Measurements from ENCODE around the gene PPP1R1A.
A peak's percentile ranks its signal among the peaks of the same experiment; 100 is the strongest.

The PPP1R1A gene

GRCh38 chr12:54593135-54593534, 4.7 kb upstream of the PPP1R1A start:
- no peak overlapping the region for H3K4me3 ChIP-seq (ENCODE audit: low read depth, low read length)
- TF ChIP-seq, protein P1, sequence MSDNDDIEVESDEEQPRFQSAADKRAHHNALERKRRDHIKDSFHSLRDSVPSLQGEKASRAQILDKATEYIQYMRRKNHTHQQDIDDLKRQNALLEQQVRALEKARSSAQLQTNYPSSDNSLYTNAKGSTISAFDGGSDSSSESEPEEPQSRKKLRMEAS (IDR thresholded peaks at IDR 0.05; ENCODE audit: low read depth, low read length), result no peak
- TF ChIP-seq POLR2A (IDR thresholded peaks at IDR 0.05; ENCODE audit: extremely low read depth, insufficient read length) (no peak), MYC (IDR thresholded peaks at IDR 0.05; ENCODE audit: low read depth, low read length) (no peak), CTCF (IDR thresholded peaks at IDR 0.05; ENCODE audit: low read depth, low read length) (no peak)

DNA sequence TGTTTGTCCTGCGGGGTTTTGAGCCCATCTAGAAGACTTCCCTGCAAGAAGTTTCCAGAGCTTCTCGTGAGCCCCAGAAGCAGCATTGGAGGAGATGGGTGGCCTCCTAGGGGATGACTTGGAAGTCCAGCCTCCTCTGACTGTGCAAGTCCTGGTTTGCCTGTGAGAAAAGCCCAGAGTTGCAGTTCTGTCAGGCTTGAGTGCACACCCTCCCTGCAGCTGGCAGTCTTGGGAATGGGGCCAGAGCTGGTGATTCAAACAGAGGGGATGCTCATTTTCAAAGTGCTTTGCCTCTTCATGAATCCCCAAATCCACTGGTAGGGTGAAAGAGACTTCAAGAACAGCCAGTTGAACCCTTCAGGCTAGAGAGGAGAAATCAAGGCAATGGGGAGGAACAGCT, 3.9 kb upstream of the PPP1R1A start:
- TF ChIP-seq, protein P1 (IDR thresholded peaks at IDR 0.05; ENCODE audit: low read depth, low read length), result no peak
- TF ChIP-seq CTCF (IDR thresholded peaks at IDR 0.05; ENCODE audit: low read depth, low read length) (no peak), POLR2A (IDR thresholded peaks at IDR 0.05; ENCODE audit: extremely low read depth, insufficient read length) (no peak), MYC (IDR thresholded peaks at IDR 0.05; ENCODE audit: low read depth, low read length) (no peak)
- no peak overlapping the region for H3K4me3 ChIP-seq (ENCODE audit: low read depth, low read length)
- no peak for DNase-seq (ENCODE audit: low read depth)

More at GRCh38 chr12:54593135-54593534, 4.7 kb upstream of the PPP1R1A start:
- peak; percentile 76 for DNase-seq (ENCODE audit: low read depth)

- TF ChIP-seq CTCF (IDR thresholded peaks at IDR 0.05; ENCODE audit: low read depth, low read length) (no peak), POLR2A (IDR thresholded peaks at IDR 0.05; ENCODE audit: extremely low read depth, insufficient read length) (no peak), MYC (IDR thresholded peaks at IDR 0.05; ENCODE audit: low read depth, low read length) (no peak)
- TF ChIP-seq, protein P1 (IDR thresholded peaks at IDR 0.05; ENCODE audit: low read depth, low read length), result no peak
Observed at GRCh38 chr12:54590978-54591591, 2.6 kb upstream of the PPP1R1A start.

DNA sequence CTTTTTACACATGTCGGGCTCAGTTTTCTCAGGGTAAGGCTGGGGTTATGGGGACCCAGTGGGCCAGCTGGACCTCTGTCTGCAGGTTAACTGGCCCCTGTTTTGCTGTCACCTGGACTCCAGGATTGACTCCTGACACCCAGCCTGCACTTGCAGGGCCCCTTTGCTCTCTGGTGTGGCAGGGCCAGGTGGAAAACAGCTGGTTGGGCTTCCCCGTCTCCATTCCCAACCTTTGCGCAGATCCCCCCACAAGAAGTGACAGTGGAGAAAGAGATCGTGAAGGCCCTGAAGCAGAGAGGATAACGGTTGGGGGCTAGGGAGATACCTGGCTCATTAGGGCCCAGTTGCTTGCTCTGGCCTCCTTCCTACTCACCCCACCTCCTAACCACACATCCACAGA, 1.5 kb upstream of the PPP1R1A start:
- DNase-seq (ENCODE audit: low read depth), result no peak
- H3K4me3 ChIP-seq (ENCODE audit: low read depth, low read length), result no peak overlapping the region
- TF ChIP-seq MYC (IDR thresholded peaks at IDR 0.05; ENCODE audit: low read depth, low read length), result no peak
- no peak for TF ChIP-seq POLR2A (IDR thresholded peaks at IDR 0.05; ENCODE audit: extremely low read depth, insufficient read length)
- TF ChIP-seq, protein P1 (IDR thresholded peaks at IDR 0.05; ENCODE audit: low read depth, low read length), result no peak
- no peak for TF ChIP-seq CTCF (IDR thresholded peaks at IDR 0.05; ENCODE audit: low read depth, low read length)

More at GRCh38 chr12:54590978-54591591, 2.6 kb upstream of the PPP1R1A start:
- no peak overlapping the region for H3K4me3 ChIP-seq (ENCODE audit: low read depth, low read length)
- DNase-seq (ENCODE audit: low read depth), result no peak

GRCh38 chr12:54588890-54589267, 420 bp upstream of the PPP1R1A start:
- DNase-seq (ENCODE audit: low read depth), result no peak
- H3K4me3 ChIP-seq (ENCODE audit: low read depth, low read length), result no peak overlapping the region
- no peak for TF ChIP-seq POLR2A (IDR thresholded peaks at IDR 0.05; ENCODE audit: extremely low read depth, insufficient read length)
- no peak for TF ChIP-seq MYC (IDR thresholded peaks at IDR 0.05; ENCODE audit: low read depth, low read length)
- TF ChIP-seq CTCF (IDR thresholded peaks at IDR 0.05; ENCODE audit: low read depth, low read length), result no peak
- TF ChIP-seq, protein P1 (IDR thresholded peaks at IDR 0.05; ENCODE audit: low read depth, low read length), result no peak
